A549 (cell line): ENCODE results near the gene ASB13.

Experiments used
- CEBPB ChIP-seq, 2 experiments: fragments of >200 bp in 1 of 2; sonication (Bioruptor Twin) in 1 of 2; formaldehyde crosslinking in 1 of 2; IDR thresholded peaks; 2 replicates each; pipeline ENCODE4 v1.6.1; 2012 to 2016
- CHD4 ChIP-seq: fragments of 200-600 bp; sonication (generic); IDR thresholded peaks from 2 replicates; pipeline ENCODE4 v1.6.1; 2016; ENCODE audit warnings: antibody characterized with exemption, mild to moderate bottlenecking, borderline replicate concordance
- CTCF ChIP-seq: fragments of >200 bp; sonication (Bioruptor Twin); formaldehyde crosslinking; IDR thresholded peaks from 3 replicates; pipeline ENCODE4 v1.5.1; 2016
- JUN ChIP-seq, 2 experiments: fragments of >200 bp; sonication (Bioruptor Twin); formaldehyde crosslinking; IDR thresholded peaks; 2 replicates in 1 of 2; 3 replicates in 1 of 2; pipeline ENCODE4 v1.6.1; 2016 to 2017
- KDM5A ChIP-seq: fragments of 200-600 bp; sonication (generic); IDR thresholded peaks from 2 replicates; pipeline ENCODE4 v1.6.1; 2016; ENCODE audit warnings: antibody characterized with exemption, mild to moderate bottlenecking
- MAX ChIP-seq: IDR thresholded peaks from 2 replicates; pipeline ENCODE4 v1.6.1; 2012
- NR3C1 ChIP-seq: fragments of >200 bp; sonication (Bioruptor Twin); formaldehyde crosslinking; IDR thresholded peaks from 3 replicates; pipeline ENCODE4 v1.6.1; 2017
- POLR2A ChIP-seq: IDR thresholded peaks from 2 replicates; pipeline ENCODE4 v1.6.1; 2012; ENCODE audit warnings: mild to moderate bottlenecking, low read length
- REST ChIP-seq: fragments of 200-600 bp; sonication (generic); IDR thresholded peaks from 2 replicates; pipeline ENCODE4 v1.6.1; 2016; ENCODE audit warnings: antibody characterized with exemption, mild to moderate bottlenecking, moderate library complexity
- ZC3H11A ChIP-seq: fragments of 450-650 bp; IDR thresholded peaks from 2 replicates; pipeline ENCODE4 v1.6.1; 2014; ENCODE audit warnings: antibody characterized with exemption, mild to moderate bottlenecking
- TF ChIP-seq, protein P1 (sequence below): fragments of 150-350 bp; IDR thresholded peaks from 2 replicates; pipeline ENCODE4 v1.6.1; 2014; ENCODE audit warnings: low read depth, mild to moderate bottlenecking, low read length

DNA sequence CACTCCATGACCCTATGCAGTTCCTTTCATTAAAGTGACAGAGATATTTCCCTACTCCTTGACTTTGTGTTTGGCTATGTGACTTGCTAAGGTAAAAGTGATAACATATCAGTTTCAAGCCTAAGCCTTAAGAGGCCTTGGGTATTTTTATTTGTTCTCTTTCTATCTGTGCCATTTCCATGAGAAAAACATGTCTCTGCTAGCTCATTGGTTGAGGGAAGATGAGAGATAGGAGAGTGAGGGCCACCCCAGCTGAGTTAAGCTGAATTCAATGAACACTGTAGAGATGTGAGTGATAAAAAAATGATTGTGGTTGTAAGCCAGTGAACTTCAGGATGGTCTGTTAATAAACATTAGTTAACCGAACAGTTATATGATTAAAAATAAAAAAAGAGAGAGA is 31.7 kb upstream of the ASB13 start:
- TF ChIP-seq CHD4, result no peak
- no peak for TF ChIP-seq MAX
- no peak for TF ChIP-seq CTCF
- TF ChIP-seq NR3C1, result no peak
- TF ChIP-seq REST, result no peak
- TF ChIP-seq JUN (IDR thresholded peaks at IDR 0.05), result no peak
- TF ChIP-seq, protein P1, sequence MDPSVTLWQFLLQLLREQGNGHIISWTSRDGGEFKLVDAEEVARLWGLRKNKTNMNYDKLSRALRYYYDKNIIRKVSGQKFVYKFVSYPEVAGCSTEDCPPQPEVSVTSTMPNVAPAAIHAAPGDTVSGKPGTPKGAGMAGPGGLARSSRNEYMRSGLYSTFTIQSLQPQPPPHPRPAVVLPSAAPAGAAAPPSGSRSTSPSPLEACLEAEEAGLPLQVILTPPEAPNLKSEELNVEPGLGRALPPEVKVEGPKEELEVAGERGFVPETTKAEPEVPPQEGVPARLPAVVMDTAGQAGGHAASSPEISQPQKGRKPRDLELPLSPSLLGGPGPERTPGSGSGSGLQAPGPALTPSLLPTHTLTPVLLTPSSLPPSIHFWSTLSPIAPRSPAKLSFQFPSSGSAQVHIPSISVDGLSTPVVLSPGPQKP, result no peak
- TF ChIP-seq POLR2A, result no peak
- TF ChIP-seq ZC3H11A, result no peak
- no peak for TF ChIP-seq CEBPB (IDR thresholded peaks at IDR 0.05)
- no peak for TF ChIP-seq KDM5A
